ENCODE measurements around the gene JKAMP.

DNA sequence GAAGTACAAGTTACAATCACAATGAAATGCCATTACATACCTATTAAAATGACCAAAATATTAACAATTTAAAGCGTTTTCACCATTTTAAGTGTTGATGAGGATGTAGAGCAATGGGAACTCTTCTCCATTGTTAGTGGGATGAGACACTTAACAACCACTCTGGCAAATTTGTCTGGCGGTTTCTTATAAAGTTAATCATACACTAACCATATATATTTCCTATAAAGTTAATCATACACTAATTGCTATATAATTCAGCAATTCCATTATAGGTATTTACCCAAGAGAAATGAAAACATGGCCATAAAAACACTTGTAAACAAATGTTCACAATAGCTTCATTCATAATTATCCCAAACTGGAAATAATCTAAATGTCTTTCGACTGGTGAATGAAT, 35.9 kb downstream of the JKAMP start:
- no peak for TF ChIP-seq POLR2A (IDR thresholded peaks at IDR 0.05)
- TF ChIP-seq, protein P1, sequence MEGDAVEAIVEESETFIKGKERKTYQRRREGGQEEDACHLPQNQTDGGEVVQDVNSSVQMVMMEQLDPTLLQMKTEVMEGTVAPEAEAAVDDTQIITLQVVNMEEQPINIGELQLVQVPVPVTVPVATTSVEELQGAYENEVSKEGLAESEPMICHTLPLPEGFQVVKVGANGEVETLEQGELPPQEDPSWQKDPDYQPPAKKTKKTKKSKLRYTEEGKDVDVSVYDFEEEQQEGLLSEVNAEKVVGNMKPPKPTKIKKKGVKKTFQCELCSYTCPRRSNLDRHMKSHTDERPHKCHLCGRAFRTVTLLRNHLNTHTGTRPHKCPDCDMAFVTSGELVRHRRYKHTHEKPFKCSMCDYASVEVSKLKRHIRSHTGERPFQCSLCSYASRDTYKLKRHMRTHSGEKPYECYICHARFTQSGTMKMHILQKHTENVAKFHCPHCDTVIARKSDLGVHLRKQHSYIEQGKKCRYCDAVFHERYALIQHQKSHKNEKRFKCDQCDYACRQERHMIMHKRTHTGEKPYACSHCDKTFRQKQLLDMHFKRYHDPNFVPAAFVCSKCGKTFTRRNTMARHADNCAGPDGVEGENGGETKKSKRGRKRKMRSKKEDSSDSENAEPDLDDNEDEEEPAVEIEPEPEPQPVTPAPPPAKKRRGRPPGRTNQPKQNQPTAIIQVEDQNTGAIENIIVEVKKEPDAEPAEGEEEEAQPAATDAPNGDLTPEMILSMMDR (IDR thresholded peaks at IDR 0.05), result no peak

Data from uterus (tissue), 2 donors.